Activated CD4-positive, alpha-beta memory T cell treated with anti-CD3 and anti-CD28 coated beads for 36 hours (primary cell): ENCODE measurements around the gene C6orf120. TPM values are rescaled to one million over a fixed set of nuclear protein-coding genes. Genes with fewer than 3 reads are reported as not detected.

Source experiments
- CTCF ChIA-PET: fragments of 350-600 bp; sonication (Branson Sonifier 250); formaldehyde crosslinking; loops from one replicate; lab custom pipeline; 2021; ENCODE audit warnings: antibody characterized with exemption, inconsistent platforms; lab: Charles Lee
- POLR2A ChIA-PET: fragments of 350-600 bp; sonication (Branson Sonifier 250); formaldehyde crosslinking; loops from one replicate; lab custom pipeline; 2021; ENCODE audit warnings: antibody characterized with exemption; lab: Charles Lee
- DNase-seq: peaks from one replicate; pipeline ENCODE4 v3.0.0-alpha.2; 2020
- H3K27ac Mint-ChIP-seq: one replicate; pipeline ENCODE4 v1.8.0; 2021; ENCODE audit warnings: mixed read lengths
- H3K27me3 Mint-ChIP-seq: one replicate; pipeline ENCODE4 v1.8.0; 2021; ENCODE audit warnings: mixed read lengths
- H3K36me3 Mint-ChIP-seq: one replicate; pipeline ENCODE4 v1.8.0; 2021; ENCODE audit warnings: mixed read lengths
- H3K4me1 Mint-ChIP-seq: one replicate; pipeline ENCODE4 v1.8.0; 2021; ENCODE audit warnings: low read depth, mixed read lengths
- H3K4me3 Mint-ChIP-seq: one replicate; pipeline ENCODE4 v1.8.0; 2021; ENCODE audit warnings: mild to moderate bottlenecking, mixed read lengths
- H3K9me3 Mint-ChIP-seq: one replicate; pipeline ENCODE4 v1.8.0; 2021; ENCODE audit warnings: mixed read lengths
- intact Hi-C: fragments of 100-400 bp; cut with micrococcal nuclease; formaldehyde crosslinking; loops from one replicate; pipeline ENCODE4 v1.15.1; 2023
- total RNA-seq, 2 experiments: library from RNA; stranded (reverse); gene quantifications; one replicate each; pipeline ENCODE4 v1.2.3, GENCODE V29; 2021

C6orf120 gene
- total RNA-seq, 2 experiments from 2014 or later, result 15.1 to 15.4 TPM

- no peak overlapping the region for H3K27ac Mint-ChIP-seq
- POLR2A ChIA-PET, result no interaction called here
- CTCF ChIA-PET, result no interaction called here
Observed at GRCh38 chr6:169714595-169714994, 12.7 kb downstream of the C6orf120 start.

GRCh38 chr6:169719117-169719516 is 17.2 kb downstream of the C6orf120 start:
- Mint-ChIP-seq H3K9me3 (no peaks in the 10 kb centered on the region), H3K4me1 (peaks cover 31% of the 10 kb centered on the region), H3K36me3 (peaks cover 33% of the 10 kb centered on the region), H3K27me3 (no peaks in the 10 kb centered on the region), H3K4me3 (no peak overlapping the region), H3K27ac (no peak overlapping the region)
- POLR2A ChIA-PET, result interaction anchor here (3.0 kb wide), 1 partner anchor 17 kb away, joined by 14 read pairs; the partner anchor contains the start of genes C6orf120 and WDR27
- intact Hi-C loops, result no loop called here
- CTCF ChIA-PET, result interaction anchor here (1.6 to 1.7 kb wide), 2 partner anchors 16 to 71 kb away, joined by 3 to 6 read pairs; no protein-coding TSS in a partner anchor
- no peak for DNase-seq

More at GRCh38 chr6:169714595-169714994, 12.7 kb downstream of the C6orf120 start:
- Mint-ChIP-seq H3K27me3 (no peaks in the 10 kb centered on the region), H3K9me3 (no peaks in the 10 kb centered on the region), H3K36me3 (peaks cover 44% of the 10 kb centered on the region), H3K4me1 (peaks cover 17% of the 10 kb centered on the region), H3K4me3 (no peak overlapping the region)
- intact Hi-C loops, result no loop called here
- no peak for DNase-seq

GRCh38 chr6:169720207-169720855 is 18.4 kb downstream of the C6orf120 start:
- intact Hi-C loops, result loop anchor here (10.0 kb wide), 1 partner anchor 506 kb away; no protein-coding TSS in a partner anchor

GRCh38 chr6:169722362-169723199 is 20.7 kb downstream of the C6orf120 start:
- peaks cover 38% of the 10 kb centered on the region for H3K4me1 Mint-ChIP-seq
- H3K4me3 Mint-ChIP-seq, result peak overlapping the region; percentile 98
- H3K36me3 Mint-ChIP-seq, result peaks cover 10% of the 10 kb centered on the region
- ChIA-PET POLR2A (interaction anchor here (1.0 to 2.6 kb wide), 4 partner anchors 11 to 29 kb away, joined by 3 to 49 read pairs (median 8); partner anchors contain the start of genes C6orf120, DYNLT2, ERMARD and WDR27), CTCF (interaction anchor here (1.1 to 1.8 kb wide), 3 partner anchors 12 to 21 kb away, joined by 4 to 7 read pairs (median 4); partner anchors contain the start of genes C6orf120 and WDR27)
- intact Hi-C loops, result loop anchor here (1.0 to 10.0 kb wide), 5 partner anchors 13 to 832 kb away; partner anchors contain the start of genes C6orf120, DYNLT2, ERMARD and TBP
- peak; percentile 68 for DNase-seq
- H3K27me3 Mint-ChIP-seq, result no peaks in the 10 kb centered on the region
- H3K9me3 Mint-ChIP-seq, result no peaks in the 10 kb centered on the region
- H3K27ac Mint-ChIP-seq, result peak overlapping the region; percentile 100

More at GRCh38 chr6:169720207-169720855, 18.4 kb downstream of the C6orf120 start:
- H3K4me3 Mint-ChIP-seq, result no peak overlapping the region
- peaks cover 24% of the 10 kb centered on the region for H3K36me3 Mint-ChIP-seq
- no peaks in the 10 kb centered on the region for H3K27me3 Mint-ChIP-seq
- H3K27ac Mint-ChIP-seq, result peak overlapping the region; percentile 46
- ChIA-PET POLR2A (interaction anchor here (2.3 to 3.0 kb wide), 2 partner anchors 18 to 32 kb away, joined by 8 to 14 read pairs; partner anchors contain the start of genes C6orf120, DYNLT2, ERMARD and WDR27), CTCF (interaction anchor here (0.6 to 1.7 kb wide), 2 partner anchors 17 to 272 kb away, joined by 4 to 6 read pairs; no protein-coding TSS in a partner anchor)
- peaks cover 32% of the 10 kb centered on the region for H3K4me1 Mint-ChIP-seq
- DNase-seq, result no peak
- no peaks in the 10 kb centered on the region for H3K9me3 Mint-ChIP-seq

GRCh38 chr6:169723200-169723909 is 21.4 kb downstream of the C6orf120 start:
- Mint-ChIP-seq H3K4me3 (peak overlapping the region; percentile 98), H3K9me3 (no peaks in the 10 kb centered on the region), H3K27me3 (no peaks in the 10 kb centered on the region), H3K4me1 (peaks cover 42% of the 10 kb centered on the region), H3K36me3 (peaks cover 10% of the 10 kb centered on the region), H3K27ac (peak overlapping the region; percentile 100)
- peak; percentile 76 for DNase-seq
- ChIA-PET CTCF (interaction anchor here (1.8 kb wide), 1 partner anchor 20 kb away, joined by 7 read pairs; no protein-coding TSS in a partner anchor), POLR2A (interaction anchor here (1.3 to 2.6 kb wide), 2 partner anchors 21 to 28 kb away, joined by 7 to 49 read pairs; partner anchors contain the start of genes C6orf120, DYNLT2, ERMARD and WDR27)
- intact Hi-C loops, result loop anchor here (1.0 to 10.0 kb wide), 3 partner anchors 28 to 831 kb away; partner anchors contain the start of genes DYNLT2, ERMARD and TBP

- CTCF ChIA-PET, result no interaction called here
- no peaks in the 10 kb centered on the region for H3K9me3 Mint-ChIP-seq
- intact Hi-C loops, result loop anchor here (1.0 to 10.0 kb wide), 3 partner anchors 27 to 830 kb away; partner anchors contain the start of genes DYNLT2, ERMARD and TBP
- peak overlapping the region; percentile 69 for H3K4me3 Mint-ChIP-seq
- POLR2A ChIA-PET, result interaction anchor here (1.3 to 2.6 kb wide), 4 partner anchors 22 to 27 kb away, joined by 7 to 49 read pairs (median 15); partner anchors contain the start of genes C6orf120, DYNLT2, ERMARD and WDR27
- peaks cover 40% of the 10 kb centered on the region for H3K4me1 Mint-ChIP-seq
- H3K36me3 Mint-ChIP-seq, result peaks cover 10% of the 10 kb centered on the region
- peak overlapping the region; percentile 62 for H3K27ac Mint-ChIP-seq
- peak; percentile 35 for DNase-seq
- H3K27me3 Mint-ChIP-seq, result no peaks in the 10 kb centered on the region
Observed at GRCh38 chr6:169723991-169724493, 22.1 kb downstream of the C6orf120 start.

GRCh38 chr6:169724494-169725124 is 22.7 kb downstream of the C6orf120 start, which contains the start of gene PHF10:
Gene PHF10 (minus strand): TSS chr6:169724500. CDS start chr6:169723931, 569 bp downstream.
- H3K27ac Mint-ChIP-seq, result peak within 1 kb of the TSS; percentile 100
- peaks cover 35% of the 10 kb centered on the region for H3K4me1 Mint-ChIP-seq
- intact Hi-C loops, result loop anchor here (10.0 kb wide), 1 partner anchor 510 kb away; no protein-coding TSS in a partner anchor
- DNase-seq, result peak; percentile 71
- ChIA-PET POLR2A (interaction anchor here (0.8 to 1.8 kb wide), 5 partner anchors 11 to 30 kb away, joined by 3 to 20 read pairs (median 3); partner anchors contain the start of genes C6orf120, DYNLT2, ERMARD and WDR27), CTCF (interaction anchor here (0.9 to 1.3 kb wide), 2 partner anchors 23 to 65 kb away, joined by 3 to 6 read pairs; no protein-coding TSS in a partner anchor)
- H3K36me3 Mint-ChIP-seq, result peaks cover 10% of the 10 kb centered on the region
- no peaks in the 10 kb centered on the region for H3K9me3 Mint-ChIP-seq
- no peaks in the 10 kb centered on the region for H3K27me3 Mint-ChIP-seq
- peak within 1 kb of the TSS; percentile 98 for H3K4me3 Mint-ChIP-seq

GRCh38 chr6:169725125-169726048 is 23.5 kb downstream of the C6orf120 start:
- Mint-ChIP-seq H3K27ac (peak overlapping the region; percentile 76), H3K4me3 (peak overlapping the region; percentile 79), H3K9me3 (no peaks in the 10 kb centered on the region), H3K36me3 (peaks cover 7% of the 10 kb centered on the region), H3K4me1 (peaks cover 28% of the 10 kb centered on the region), H3K27me3 (no peaks in the 10 kb centered on the region)
- CTCF ChIA-PET, result interaction anchor here (0.9 to 1.3 kb wide), 2 partner anchors 24 to 65 kb away, joined by 3 to 6 read pairs; no protein-coding TSS in a partner anchor
- intact Hi-C loops, result loop anchor here (10.0 kb wide), 1 partner anchor 511 kb away; no protein-coding TSS in a partner anchor
- POLR2A ChIA-PET, result interaction anchor here (0.8 to 1.8 kb wide), 5 partner anchors 10 to 29 kb away, joined by 3 to 20 read pairs (median 3); partner anchors contain the start of genes C6orf120, DYNLT2, ERMARD and WDR27
- peak; percentile 42 for DNase-seq

GRCh38 chr6:169726049-169726400 is 24.1 kb downstream of the C6orf120 start:
- Mint-ChIP-seq H3K9me3 (no peaks in the 10 kb centered on the region), H3K4me1 (peaks cover 24% of the 10 kb centered on the region), H3K27me3 (no peaks in the 10 kb centered on the region), H3K36me3 (peaks cover 6% of the 10 kb centered on the region), H3K27ac (peak overlapping the region; percentile 16), H3K4me3 (peak overlapping the region; percentile 79)
- no peak for DNase-seq
- POLR2A ChIA-PET, result interaction anchor here (1.1 to 1.8 kb wide), 3 partner anchors 10 to 28 kb away, joined by 3 to 20 read pairs (median 3); partner anchors contain the start of genes C6orf120 and WDR27
- CTCF ChIA-PET, result interaction anchor here (0.8 to 1.3 kb wide), 2 partner anchors 64 to 198 kb away, joined by 3 to 6 read pairs; no protein-coding TSS in a partner anchor
- intact Hi-C loops, result loop anchor here (10.0 kb wide), 1 partner anchor 511 kb away; no protein-coding TSS in a partner anchor
